Ureter (tissue), 1 donor: ENCODE data around the gene CTIF. TPM values are rescaled to one million over a fixed set of nuclear protein-coding genes. Genes with fewer than 3 reads are reported as not detected.

ENCODE experiments used
- DNase-seq: peaks from one replicate; pipeline ENCODE4 v3.0.0-alpha.2; 2020; ENCODE audit warnings: low spot score
- total RNA-seq: library from RNA; stranded (reverse); gene quantifications from one replicate; pipeline ENCODE4 v1.2.4, GENCODE V29; 2023
- donor health status: DM: yes; HTN: yes; CAD: no.

Gene CTIF
- total RNA-seq, 1 donor from 2014 or later = 62.3 TPM

GRCh38 chr18:48667276-48668254 is 128.7 kb downstream of the CTIF start:
- DNase-seq = no peak

- no peak for DNase-seq
Observed at GRCh38 chr18:48668466-48669179, 129.8 kb downstream of the CTIF start.

GRCh38 chr18:48669180-48669675 is 130.4 kb downstream of the CTIF start:
- no peak for DNase-seq

GRCh38 chr18:48669991-48670750 is 131.3 kb downstream of the CTIF start:
- DNase-seq = no peak

GRCh38 chr18:48670751-48671560 is 132.1 kb downstream of the CTIF start:
- DNase-seq = no peak

GRCh38 chr18:48671561-48671945 is 132.7 kb downstream of the CTIF start:
- DNase-seq = no peak

GRCh38 chr18:48672671-48673340 is 134.0 kb downstream of the CTIF start:
- DNase-seq = no peak

GRCh38 chr18:48673456-48673852 is 134.6 kb downstream of the CTIF start:
- DNase-seq = no peak

GRCh38 chr18:48673853-48674721 is 135.3 kb downstream of the CTIF start:
- no peak for DNase-seq

GRCh38 chr18:48674758-48675351 is 136.0 kb downstream of the CTIF start:
- no peak for DNase-seq

- DNase-seq = peak; percentile 88
Observed at GRCh38 chr18:48675352-48675761, 136.5 kb downstream of the CTIF start.

GRCh38 chr18:48675912-48676311 is 137.1 kb downstream of the CTIF start:
- DNase-seq = no peak

- DNase-seq = no peak
Observed at GRCh38 chr18:48676346-48676745, 137.5 kb downstream of the CTIF start.

- no peak for DNase-seq
Observed at GRCh38 chr18:48676756-48677368, 138.0 kb downstream of the CTIF start.

- DNase-seq = no peak
Observed at GRCh38 chr18:48678237-48679115, 139.6 kb downstream of the CTIF start.

- DNase-seq = no peak
Observed at GRCh38 chr18:48679236-48679635, 140.4 kb downstream of the CTIF start.
